NCI-H146 treated with DMSO at 0.1 percent for 48 hours (cell line): ENCODE data around the gene TSPAN32.

Source experiments
- DNase-seq: peaks from one replicate; lab custom pipeline; 2025; ENCODE audit not compliant: unreplicated experiment; lab: John Stamatoyannopoulos, UW

The TSPAN32 gene

GRCh38 chr11:2303627-2304505, 2.1 kb downstream of the TSPAN32 start:
- DNase-seq, result no peak

GRCh38 chr11:2304506-2305139, 2.8 kb downstream of the TSPAN32 start:
- no peak for DNase-seq

GRCh38 chr11:2305140-2305778, 3.4 kb downstream of the TSPAN32 start:
- DNase-seq, result peak; percentile 9

GRCh38 chr11:2305788-2306451, 4.1 kb downstream of the TSPAN32 start:
- no peak for DNase-seq

- no peak for DNase-seq
Measured at GRCh38 chr11:2306452-2306823, 4.6 kb downstream of the TSPAN32 start.

- no peak for DNase-seq
Measured at GRCh38 chr11:2306877-2307500, 5.2 kb downstream of the TSPAN32 start.

GRCh38 chr11:2307501-2308331, 5.9 kb downstream of the TSPAN32 start:
- no peak for DNase-seq

- no peak for DNase-seq
Measured at GRCh38 chr11:2308713-2309112, 6.9 kb downstream of the TSPAN32 start.

- no peak for DNase-seq
Measured at GRCh38 chr11:2309251-2310072, 7.6 kb downstream of the TSPAN32 start.

- DNase-seq, result no peak
Measured at GRCh38 chr11:2310073-2310785, 8.4 kb downstream of the TSPAN32 start.

- DNase-seq, result no peak
Measured at GRCh38 chr11:2310786-2311352, 9.1 kb downstream of the TSPAN32 start.

- no peak for DNase-seq
Measured at GRCh38 chr11:2311353-2312133, 9.7 kb downstream of the TSPAN32 start.

- no peak for DNase-seq
Measured at GRCh38 chr11:2312232-2313042, 10.6 kb downstream of the TSPAN32 start.

- DNase-seq, result no peak
Measured at GRCh38 chr11:2313051-2313951, 11.5 kb downstream of the TSPAN32 start.

- no peak for DNase-seq
Measured at GRCh38 chr11:2314136-2314524, 12.3 kb downstream of the TSPAN32 start.
